Liver (tissue), 9 donors: ENCODE measurements around the gene PRRT3. TPM values are rescaled to one million over a fixed set of nuclear protein-coding genes. Genes with fewer than 3 reads are reported as not detected.

Experiments
- DNase-seq: peaks from one replicate; pipeline ENCODE4 v3.0.0-alpha.2; 2017; ENCODE audit warnings: low spot score
- H3K27ac ChIP-seq, 2 donors: one replicate each; pipeline ENCODE4 v1.7.0; 2013; ENCODE audit warnings: inconsistent platforms in 2 of 2, low read length in 2 of 2, control low read depth in 1 of 2, low read depth in 1 of 2, mild to moderate bottlenecking in 1 of 2
- H3K27me3 ChIP-seq, 4 donors: one replicate each; pipeline versions ENCODE4 v1.6.1 to v1.7.0; 2013; ENCODE audit warnings: low read length in 3 of 4, inconsistent platforms in 1 of 4, mild to moderate bottlenecking in 1 of 4, moderate library complexity in 1 of 4; ENCODE audit not compliant: control insufficient read depth in 4 of 4, insufficient read depth in 4 of 4
- H3K36me3 ChIP-seq, 4 donors: one replicate each; pipeline versions ENCODE4 v1.6.1 to v1.7.0; 2013; ENCODE audit warnings: low read length in 3 of 4, mild to moderate bottlenecking in 3 of 4, low read depth in 1 of 4, moderate library complexity in 1 of 4; ENCODE audit not compliant: control insufficient read depth in 4 of 4, insufficient read depth in 3 of 4
- H3K4me1 ChIP-seq, 4 donors: one replicate each; pipeline versions ENCODE4 v1.6.1 to v1.7.0; 2013; ENCODE audit warnings: low read length in 3 of 4, mild to moderate bottlenecking in 3 of 4, moderate library complexity in 1 of 4; ENCODE audit not compliant: control insufficient read depth in 4 of 4, insufficient read depth in 4 of 4
- H3K4me3 ChIP-seq, 3 donors: one replicate each; pipeline versions ENCODE4 v1.6.1 to v1.7.0; 2013; ENCODE audit warnings: low read length in 3 of 3, control low read depth in 1 of 3, low read depth in 1 of 3, mild to moderate bottlenecking in 1 of 3
- H3K9ac ChIP-seq, 2 donors: one replicate each; pipeline ENCODE4 v1.7.0; 2013; ENCODE audit warnings: low read length in 2 of 2, mild to moderate bottlenecking in 2 of 2, moderate library complexity in 2 of 2, control low read depth in 1 of 2, low read depth in 1 of 2
- H3K9me3 ChIP-seq, 4 donors: one replicate each; pipeline versions ENCODE4 v1.6.1 to v1.7.0; 2013; ENCODE audit warnings: low read length in 3 of 4; ENCODE audit not compliant: control insufficient read depth in 4 of 4
- ATF3 ChIP-seq: IDR thresholded peaks from 2 replicates; pipeline ENCODE4 v1.6.1; 2016; ENCODE audit warnings: antibody characterized with exemption
- CTCF ChIP-seq: fragments of 150-350 bp; IDR thresholded peaks from 2 replicates; pipeline ENCODE4 v1.5.1; 2017; ENCODE audit warnings: improper control_type of control experiment, low read depth, low read length; ENCODE audit not compliant: missing input control
- EGR1 ChIP-seq, 2 donors: IDR thresholded peaks; 2 replicates each; pipeline ENCODE4 v1.6.1; 2016 to 2018; ENCODE audit warnings: antibody characterized with exemption in 2 of 2, low read depth in 2 of 2
- FOXA1 ChIP-seq: IDR thresholded peaks from 2 replicates; pipeline ENCODE4 v1.6.1; 2016; ENCODE audit warnings: antibody characterized with exemption
- FOXA2 ChIP-seq: IDR thresholded peaks from 2 replicates; pipeline ENCODE4 v1.6.1; 2016; ENCODE audit warnings: antibody characterized with exemption
- GABPA ChIP-seq, 2 donors: IDR thresholded peaks in 1 of 2; conservative IDR thresholded peaks in 1 of 2; 2 replicates each; pipeline ENCODE4 v1.6.1; 2016; ENCODE audit warnings: antibody characterized with exemption in 2 of 2, mild to moderate bottlenecking in 1 of 2, moderate library complexity in 1 of 2
- HNF4A ChIP-seq, 2 donors: conservative IDR thresholded peaks; 2 replicates each; pipeline ENCODE4 v1.6.1; 2016; ENCODE audit warnings: antibody characterized with exemption in 2 of 2, mild to moderate bottlenecking in 2 of 2
- HNF4G ChIP-seq: IDR thresholded peaks from 2 replicates; pipeline ENCODE4 v1.6.1; 2016; ENCODE audit warnings: antibody characterized with exemption
- JUND ChIP-seq, 2 donors: IDR thresholded peaks; 2 replicates each; pipeline ENCODE4 v1.6.1; 2016; ENCODE audit warnings: antibody characterized with exemption in 2 of 2
- MAX ChIP-seq: IDR thresholded peaks from 2 replicates; pipeline ENCODE4 v1.6.1; 2016; ENCODE audit warnings: antibody characterized with exemption
- NR2F2 ChIP-seq: IDR thresholded peaks from 2 replicates; pipeline ENCODE4 v1.6.1; 2016; ENCODE audit warnings: antibody characterized with exemption
- RAD21 ChIP-seq, 2 donors: IDR thresholded peaks; 2 replicates each; pipeline ENCODE4 v1.6.1; 2016; ENCODE audit warnings: antibody characterized with exemption in 2 of 2, mild to moderate bottlenecking in 2 of 2
- REST ChIP-seq: IDR thresholded peaks from 2 replicates; pipeline ENCODE4 v1.6.1; 2016; ENCODE audit warnings: antibody characterized with exemption, mild to moderate bottlenecking
- RXRA ChIP-seq, 2 donors: IDR thresholded peaks; 2 replicates each; pipeline ENCODE4 v1.6.1; 2017 to 2018; ENCODE audit warnings: antibody characterized with exemption in 2 of 2, mild to moderate bottlenecking in 1 of 2
- SP1 ChIP-seq: IDR thresholded peaks from 2 replicates; pipeline ENCODE4 v1.6.1; 2018; ENCODE audit warnings: antibody characterized with exemption, mild to moderate bottlenecking
- TAF1 ChIP-seq: conservative IDR thresholded peaks from 2 replicates; pipeline ENCODE4 v1.6.1; 2016; ENCODE audit warnings: antibody characterized with exemption, mild to moderate bottlenecking
- YY1 ChIP-seq: IDR thresholded peaks from 2 replicates; pipeline ENCODE4 v1.6.1; 2016; ENCODE audit warnings: antibody characterized with exemption, mild to moderate bottlenecking
- ZBTB33 ChIP-seq: IDR thresholded peaks from 2 replicates; pipeline ENCODE4 v1.6.1; 2016; ENCODE audit warnings: antibody characterized with exemption
- WGBS: extraction: QIAGEN DNeasy Blood & Tissue Kit; methylation state at CpG from one replicate; pipeline ENCODE4 v1.1.7; 2013; 5-methylcytosine and 5-hydroxymethylcytosine counted together
- polyA plus RNA-seq, 2 donors: library from polyadenylated mRNA; stranded (reverse) in 1 of 2; unstranded in 1 of 2; fragments of 200-250 nt in 1 of 2; fragments of >200 nt in 1 of 2; fragmentation: Nextera tagmentation in 1 of 2; extraction: Ambion mirVana in 1 of 2; gene quantifications; one replicate each; pipeline versions ENCODE4 v1.2.1 to v1.2.3, GENCODE V29; 2013 to 2015
- total RNA-seq, 2 donors: library from RNA; depleted of rRNA; stranded (reverse); fragments of >200 nt; gene quantifications; one replicate each; pipeline ENCODE4 v1.2.3, GENCODE V29; 2014
- donor health status: healthy.
- donor health status: healthy.
- donor health status: healthy.
- donor health status: healthy.
- donor health status: healthy.

PRRT3 gene
- total and polyA plus RNA-seq, 4 donors, result 0.14 to 0.79 (median 0.24) TPM

GRCh38 chr3:9986230-9986725 lies 34.1 kb upstream of the PRRT3 start:
- H3K4me1 ChIP-seq, result peaks cover 2 to 34% (median 24%) of the 10 kb centered on the region in 4 donors
- H3K4me3 ChIP-seq, result peak overlapping the region; percentile 75 to 99 (median 97)
- H3K36me3 ChIP-seq, result peaks cover 0 to 3% (median under 1%) of the 10 kb centered on the region in 4 donors
- H3K9me3 ChIP-seq, result no peaks in the 10 kb centered on the region
- peak overlapping the region; percentile 92 to 98 for H3K9ac ChIP-seq
- DNase-seq, result no peak
- peak overlapping the region; percentile 35 to 52 for H3K27ac ChIP-seq
- TF ChIP-seq FOXA2 (no peak), TAF1 (no peak), SP1 (no peak), MAX (no peak), ATF3 (no peak), ZBTB33 (no peak), RAD21 (IDR thresholded peaks at IDR 0.05) (no peak), NR2F2 (no peak), GABPA (IDR thresholded peaks at IDR 0.05 in 1 of 2, conservative IDR thresholded peaks at IDR 0.05 in 1 of 2) (no peak), CTCF (no peak), REST (no peak), HNF4G (no peak), HNF4A (conservative IDR thresholded peaks at IDR 0.05) (no peak), YY1 (no peak), EGR1 (IDR thresholded peaks at IDR 0.05; ENCODE audit: low read depth in 2 of 2) (no peak), FOXA1 (no peak), RXRA (IDR thresholded peaks at IDR 0.05) (no peak), JUND (IDR thresholded peaks at IDR 0.05) (no peak)
- H3K27me3 ChIP-seq, result no peaks in the 10 kb centered on the region
- WGBS, result under 1% methylated on average over 17 of the region's 17 CpGs
